ENCODE measurements around the gene DDX10.

DDX10 gene

DNA sequence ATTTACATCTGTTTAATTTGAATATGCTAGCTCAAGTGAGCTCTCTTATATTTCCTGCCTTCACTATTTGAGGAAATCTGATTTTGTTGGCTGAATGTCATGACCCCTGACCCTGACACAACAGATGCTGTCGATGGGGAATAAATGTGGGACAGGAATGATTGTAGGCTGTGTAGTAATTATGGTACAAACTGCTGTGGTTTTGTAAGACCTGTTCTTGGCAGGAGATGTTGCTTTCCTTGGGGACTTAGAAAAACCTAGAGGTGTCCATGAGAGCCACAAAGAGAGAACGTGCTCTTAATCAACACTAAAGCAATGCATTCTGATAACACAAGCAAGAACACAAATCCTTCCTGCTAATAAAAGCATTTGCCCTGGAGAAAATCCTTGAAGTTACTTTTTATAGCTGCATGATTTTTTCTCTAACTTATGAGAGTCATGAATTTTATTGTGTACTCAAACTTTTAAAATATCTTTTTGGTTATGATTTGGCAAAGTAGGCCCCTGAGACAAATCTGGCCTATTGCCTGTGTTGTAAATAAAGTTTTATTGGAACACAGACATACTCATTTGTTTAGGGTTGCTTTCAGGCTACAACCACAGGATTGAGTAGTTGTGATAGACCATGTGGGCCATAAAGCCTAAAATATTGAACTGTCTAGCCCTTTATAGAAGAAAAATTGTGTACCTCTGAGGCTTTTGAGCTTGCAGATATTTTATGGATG, 90.2 kb downstream of the DDX10 start:
- Histone ChIP-seq H3K4me2 (ENCODE audit: low read length) (no peak overlapping the region), H3K4me1 (ENCODE audit: control insufficient read depth, low read length) (peaks cover 15% of the 10 kb centered on the region), H3K9me2 (replicated peaks; ENCODE audit: control insufficient read depth, low read length) (no peaks in the 10 kb centered on the region), H3K27ac (ENCODE audit: low read depth, low read length) (no peak overlapping the region), H3K36me3 (ENCODE audit: control insufficient read depth, low read length) (no peaks in the 10 kb centered on the region; the same call in 1 of the 2 replicates), H3K79me2 (ENCODE audit: control insufficient read depth, low read length) (peaks cover 81% of the 10 kb centered on the region), H4K20me1 (ENCODE audit: control insufficient read depth, insufficient read depth, low read depth, low read length) (0 out of 2 replicates have a peak, but pooled peaks cover 2% of the 10 kb centered on the region), H3F3A (ENCODE audit: control insufficient read depth, insufficient read depth) (no peaks in the 10 kb centered on the region), H3K27me3 (ENCODE audit: control insufficient read depth, low read length) (no peaks in the 10 kb centered on the region), H3K4me3 (ENCODE audit: low read length) (no peak overlapping the region), H3K9me3 (ENCODE audit: control insufficient read depth, insufficient read depth, low read length) (no peaks in the 10 kb centered on the region)
- TF ChIP-seq, protein P1, sequence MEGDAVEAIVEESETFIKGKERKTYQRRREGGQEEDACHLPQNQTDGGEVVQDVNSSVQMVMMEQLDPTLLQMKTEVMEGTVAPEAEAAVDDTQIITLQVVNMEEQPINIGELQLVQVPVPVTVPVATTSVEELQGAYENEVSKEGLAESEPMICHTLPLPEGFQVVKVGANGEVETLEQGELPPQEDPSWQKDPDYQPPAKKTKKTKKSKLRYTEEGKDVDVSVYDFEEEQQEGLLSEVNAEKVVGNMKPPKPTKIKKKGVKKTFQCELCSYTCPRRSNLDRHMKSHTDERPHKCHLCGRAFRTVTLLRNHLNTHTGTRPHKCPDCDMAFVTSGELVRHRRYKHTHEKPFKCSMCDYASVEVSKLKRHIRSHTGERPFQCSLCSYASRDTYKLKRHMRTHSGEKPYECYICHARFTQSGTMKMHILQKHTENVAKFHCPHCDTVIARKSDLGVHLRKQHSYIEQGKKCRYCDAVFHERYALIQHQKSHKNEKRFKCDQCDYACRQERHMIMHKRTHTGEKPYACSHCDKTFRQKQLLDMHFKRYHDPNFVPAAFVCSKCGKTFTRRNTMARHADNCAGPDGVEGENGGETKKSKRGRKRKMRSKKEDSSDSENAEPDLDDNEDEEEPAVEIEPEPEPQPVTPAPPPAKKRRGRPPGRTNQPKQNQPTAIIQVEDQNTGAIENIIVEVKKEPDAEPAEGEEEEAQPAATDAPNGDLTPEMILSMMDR (IDR thresholded peaks at IDR 0.05; ENCODE audit: low read depth, low read length, poor library complexity, severe bottlenecking) = no peak
- no peak for TF ChIP-seq EZH2phosphoT487 (IDR thresholded peaks at IDR 0.05; ENCODE audit: borderline replicate concordance, low read length)

DNA sequence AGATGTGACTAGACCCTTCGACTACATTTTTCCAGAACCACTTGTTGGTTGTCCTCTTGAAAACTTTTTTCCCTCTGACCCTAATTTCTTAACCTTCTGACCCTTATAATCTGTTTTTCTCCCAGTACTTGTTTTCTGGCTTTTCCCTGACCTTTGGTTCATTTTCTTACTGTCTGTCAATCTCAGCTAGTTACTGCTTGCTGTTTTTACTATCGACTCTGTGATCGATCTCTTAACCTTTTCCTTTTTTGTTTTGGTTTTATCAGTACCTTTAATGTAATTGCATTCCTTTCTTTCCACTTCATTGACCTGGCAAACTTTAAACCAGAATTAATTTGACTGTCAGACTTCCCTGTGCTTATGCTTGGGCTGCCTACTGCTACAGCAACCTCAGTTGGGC, 92.8 kb downstream of the DDX10 start:
- H3K79me2 ChIP-seq (ENCODE audit: control insufficient read depth, low read length) = peaks cover 76% of the 10 kb centered on the region
- H3K4me2 ChIP-seq (ENCODE audit: low read length) = no peak overlapping the region
- H3K27ac ChIP-seq (ENCODE audit: low read depth, low read length) = no peak overlapping the region
- no peaks in the 10 kb centered on the region for H3K9me2 ChIP-seq (replicated peaks; ENCODE audit: control insufficient read depth, low read length)
- TF ChIP-seq EZH2phosphoT487 (IDR thresholded peaks at IDR 0.05; ENCODE audit: borderline replicate concordance, low read length) = no peak
- TF ChIP-seq, protein P1 (IDR thresholded peaks at IDR 0.05; ENCODE audit: low read depth, low read length, poor library complexity, severe bottlenecking) = no peak
- H3F3A ChIP-seq (ENCODE audit: control insufficient read depth, insufficient read depth) = no peaks in the 10 kb centered on the region
- no peaks in the 10 kb centered on the region for H3K27me3 ChIP-seq (ENCODE audit: control insufficient read depth, low read length)
- no peaks in the 10 kb centered on the region for H3K9me3 ChIP-seq (ENCODE audit: control insufficient read depth, insufficient read depth, low read length)
- H3K4me3 ChIP-seq (ENCODE audit: low read length) = no peak overlapping the region
- 0 out of 2 replicates have a peak, but pooled peaks cover 2% of the 10 kb centered on the region for H4K20me1 ChIP-seq (ENCODE audit: control insufficient read depth, insufficient read depth, low read depth, low read length)
- peaks cover 15% of the 10 kb centered on the region for H3K4me1 ChIP-seq (ENCODE audit: control insufficient read depth, low read length)
- H3K36me3 ChIP-seq (ENCODE audit: control insufficient read depth, low read length) = no peaks in the 10 kb centered on the region; the same call in 1 of the 2 replicates

DNA sequence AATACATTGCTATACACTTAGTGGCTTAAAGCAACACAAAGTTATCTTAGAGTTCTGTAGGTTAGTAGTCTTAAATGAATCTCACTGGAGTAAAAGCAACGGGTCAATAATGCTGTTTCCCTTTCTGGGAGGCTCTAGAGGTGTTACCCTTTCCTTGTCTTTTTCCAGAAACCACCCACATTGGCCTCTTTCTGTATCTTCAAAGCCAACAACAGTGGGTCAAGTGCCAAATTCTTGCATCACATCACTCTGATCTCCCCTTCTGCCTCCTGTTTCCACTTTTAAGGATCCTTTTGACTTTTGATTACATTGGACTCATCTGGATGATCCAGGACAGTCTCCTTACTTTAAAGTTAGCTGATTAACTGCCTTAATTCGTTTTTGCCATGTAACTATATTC, 93.6 kb downstream of the DDX10 start:
- Histone ChIP-seq H3F3A (ENCODE audit: control insufficient read depth, insufficient read depth) (no peaks in the 10 kb centered on the region), H3K27me3 (ENCODE audit: control insufficient read depth, low read length) (no peaks in the 10 kb centered on the region), H3K4me2 (ENCODE audit: low read length) (no peak overlapping the region), H3K4me1 (ENCODE audit: control insufficient read depth, low read length) (peaks cover 15% of the 10 kb centered on the region), H3K79me2 (ENCODE audit: control insufficient read depth, low read length) (peaks cover 73% of the 10 kb centered on the region), H3K9me2 (replicated peaks; ENCODE audit: control insufficient read depth, low read length) (no peaks in the 10 kb centered on the region), H3K27ac (ENCODE audit: low read depth, low read length) (no peak overlapping the region), H3K36me3 (ENCODE audit: control insufficient read depth, low read length) (no peaks in the 10 kb centered on the region; the same call in 1 of the 2 replicates), H3K9me3 (ENCODE audit: control insufficient read depth, insufficient read depth, low read length) (no peaks in the 10 kb centered on the region), H3K4me3 (ENCODE audit: low read length) (no peak overlapping the region), H4K20me1 (ENCODE audit: control insufficient read depth, insufficient read depth, low read depth, low read length) (0 out of 2 replicates have a peak, but pooled peaks cover 2% of the 10 kb centered on the region)
- TF ChIP-seq EZH2phosphoT487 (IDR thresholded peaks at IDR 0.05; ENCODE audit: borderline replicate concordance, low read length) = no peak
- TF ChIP-seq, protein P1 (IDR thresholded peaks at IDR 0.05; ENCODE audit: low read depth, low read length, poor library complexity, severe bottlenecking) = no peak

All from DOHH2 (cell line).